ENCODE measurements around the gene HMG20A. TPM values are rescaled to one million over a fixed set of nuclear protein-coding genes. Genes with fewer than 3 reads are reported as not detected.
"Not testable (repeated sequence)": the region's sequence is repeated elsewhere in the genome, so short reads cannot be mapped to it uniquely, and the experiment has no call there.

The HMG20A gene
- total and polyA plus RNA-seq, 9 of the 15 experiments (the other 6 are each of a cell fraction or from before 2014, with no cell fraction given) = 25.0 to 68.1 (median 38.9) TPM

DNA sequence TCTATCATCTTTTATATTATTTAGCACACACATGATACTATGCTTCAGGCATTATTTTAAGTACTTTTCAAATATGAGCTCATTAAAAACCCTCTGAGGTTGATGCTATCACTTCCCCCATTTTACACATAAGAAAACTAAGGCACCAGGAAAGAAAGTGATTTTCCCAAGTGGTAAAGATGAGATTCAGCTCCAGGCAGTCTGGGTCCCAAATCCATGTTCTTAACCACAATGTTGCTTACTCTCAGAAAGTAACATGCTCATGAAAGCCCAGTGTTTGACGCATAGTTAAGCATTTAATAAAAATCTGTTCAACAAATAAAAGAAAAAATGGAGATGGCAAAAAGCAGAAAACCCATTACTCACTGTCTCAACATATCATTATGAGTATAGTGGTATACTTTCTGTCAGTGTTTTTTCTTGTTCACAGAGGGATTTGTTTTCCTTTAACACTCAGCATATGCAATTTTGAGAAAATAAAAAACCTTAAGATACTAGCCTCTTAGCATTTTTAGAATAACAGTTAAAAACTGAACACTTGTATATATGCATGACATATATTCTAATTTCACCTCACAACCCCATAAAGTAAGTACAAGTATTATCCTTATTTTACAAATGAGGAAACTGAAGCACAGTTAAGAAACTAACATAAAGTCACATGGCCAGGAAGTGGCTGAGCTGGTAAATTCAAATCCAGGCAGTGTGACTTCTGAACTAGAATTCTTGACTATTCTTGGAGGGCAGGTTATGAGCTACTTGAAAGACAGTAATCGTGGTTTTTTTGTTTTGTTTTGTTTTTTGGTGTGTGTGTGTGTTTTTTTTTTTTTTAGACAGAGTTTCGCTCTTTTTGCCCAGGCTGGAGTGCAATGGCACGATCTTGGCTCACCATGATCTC lies 11.2 kb upstream of the HMG20A start:
- in situ Hi-C loops (cut with MboI) = no loop called here
- Histone ChIP-seq H4K20me1 (replicated peaks; ENCODE audit: control insufficient read depth, insufficient read depth, low read length) (0 out of 2 replicates have a peak, but pooled peaks cover 3% of the 10 kb centered on the region), H3K9ac (ENCODE audit: insufficient read depth in 1 of 2, low read depth in 2 of 2, low read length in 2 of 2) (no peak overlapping the region), H3K36me3 (ENCODE audit: control insufficient read depth, insufficient read depth, low read length) (no peaks in the 10 kb centered on the region), H3K4me2 (ENCODE audit: insufficient read depth, low read length) (no peak overlapping the region), H3K9me1 (ENCODE audit: control insufficient read depth, insufficient read depth, low read length) (no peaks in the 10 kb centered on the region), H2AFZ (ENCODE audit: low read depth, low read length) (no peak overlapping the region), H3K27me3 (ENCODE audit: control insufficient read depth in 2 of 2, insufficient read depth in 2 of 2, low read length in 2 of 2) (no peaks in the 10 kb centered on the region), H3K4me1 (replicated peaks in 1 of 2; ENCODE audit: control insufficient read depth in 2 of 2, insufficient read depth in 2 of 2, low read length in 2 of 2) (peaks cover 8 to 20% of the 10 kb centered on the region in 2 experiments), H3K4me3 (no peak overlapping the region), H3K79me2 (ENCODE audit: control insufficient read depth, insufficient read depth, low read length) (peaks cover 78% of the 10 kb centered on the region), H3K27ac (ENCODE audit: extremely low read depth, low read depth, low read length) (no peak overlapping the region), H3K9me3 (replicated peaks; ENCODE audit: control insufficient read depth, insufficient read depth, low read depth, low read length) (no peaks in the 10 kb centered on the region)
- POLR2A ChIA-PET = interaction anchor here (0.7 kb wide), 1 partner anchor 15 kb away, joined by 3 read pairs; no protein-coding TSS in a partner anchor
- WGBS (ENCODE audit: insufficient coverage, low coverage, missing lambda C conversion rate) = 73% methylated on average over 4 of the region's 4 CpGs
- no TSS peak for BruUV-seq (replicated peaks)
- no peak for DNase-seq (ENCODE audit: extremely low read depth in 1 of 4, low spot score in 3 of 4)
- intact Hi-C loops (cut with micrococcal nuclease) = no loop called here
- TF ChIP-seq, protein P1, sequence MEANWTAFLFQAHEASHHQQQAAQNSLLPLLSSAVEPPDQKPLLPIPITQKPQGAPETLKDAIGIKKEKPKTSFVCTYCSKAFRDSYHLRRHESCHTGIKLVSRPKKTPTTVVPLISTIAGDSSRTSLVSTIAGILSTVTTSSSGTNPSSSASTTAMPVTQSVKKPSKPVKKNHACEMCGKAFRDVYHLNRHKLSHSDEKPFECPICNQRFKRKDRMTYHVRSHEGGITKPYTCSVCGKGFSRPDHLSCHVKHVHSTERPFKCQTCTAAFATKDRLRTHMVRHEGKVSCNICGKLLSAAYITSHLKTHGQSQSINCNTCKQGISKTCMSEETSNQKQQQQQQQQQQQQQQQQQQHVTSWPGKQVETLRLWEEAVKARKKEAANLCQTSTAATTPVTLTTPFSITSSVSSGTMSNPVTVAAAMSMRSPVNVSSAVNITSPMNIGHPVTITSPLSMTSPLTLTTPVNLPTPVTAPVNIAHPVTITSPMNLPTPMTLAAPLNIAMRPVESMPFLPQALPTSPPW (CRISPR knock-in tag; IDR thresholded peaks at IDR 0.05) = no peak
- TF ChIP-seq RAD51 (IDR thresholded peaks at IDR 0.05; ENCODE audit: borderline replicate concordance, low read depth) = peak; percentile 19; the same call in 1 of the 2 replicates
- ATAC-seq = no peak
- CTCF ChIA-PET (ENCODE audit: low intra/inter-chr PET ratio) = interaction anchor here (0.5 kb wide), 1 partner anchor 44 kb away, joined by 3 read pairs; no protein-coding TSS in a partner anchor
- no peak for FAIRE-seq

DNA sequence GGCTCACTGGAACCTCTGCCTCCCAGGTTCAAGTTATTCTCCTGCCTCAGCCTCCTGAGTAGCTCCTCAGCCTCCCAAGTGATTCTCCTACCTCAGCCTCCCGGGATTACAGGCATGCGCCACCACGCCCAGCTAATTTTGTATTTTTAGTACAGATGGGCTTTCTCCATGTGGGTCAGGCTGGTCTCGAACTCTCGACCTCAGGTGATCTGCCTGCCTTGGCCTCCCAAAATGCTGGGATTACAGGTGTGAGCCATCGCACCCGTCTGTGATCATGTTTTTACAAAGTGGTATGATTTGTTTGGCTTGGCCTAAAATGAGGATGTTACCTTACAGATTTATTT lies 10.6 kb upstream of the HMG20A start:
- FAIRE-seq; H3K27me3 ChIP-seq (ENCODE audit: control insufficient read depth in 2 of 2, insufficient read depth in 2 of 2, low read length in 2 of 2); H3K4me3 ChIP-seq; H4K20me1 ChIP-seq (replicated peaks; ENCODE audit: control insufficient read depth, insufficient read depth, low read length); H3K9ac ChIP-seq (ENCODE audit: insufficient read depth in 1 of 2, low read depth in 2 of 2, low read length in 2 of 2); H3K27ac ChIP-seq (ENCODE audit: extremely low read depth, low read depth, low read length); in situ Hi-C loops (cut with MboI); CTCF ChIA-PET (ENCODE audit: low intra/inter-chr PET ratio); intact Hi-C loops (cut with micrococcal nuclease); H3K9me1 ChIP-seq (ENCODE audit: control insufficient read depth, insufficient read depth, low read length); H3K36me3 ChIP-seq (ENCODE audit: control insufficient read depth, insufficient read depth, low read length); ATAC-seq; DNase-seq (ENCODE audit: extremely low read depth in 1 of 4, low spot score in 3 of 4); H3K4me2 ChIP-seq (ENCODE audit: insufficient read depth, low read length); H3K9me3 ChIP-seq (replicated peaks; ENCODE audit: control insufficient read depth, insufficient read depth, low read depth, low read length); H2AFZ ChIP-seq (ENCODE audit: low read depth, low read length); BruUV-seq (replicated peaks): not testable (repeated sequence)
- POLR2A ChIA-PET = interaction anchor here (0.6 kb wide), 1 partner anchor 75 kb away, joined by 3 read pairs; no protein-coding TSS in a partner anchor
- Histone ChIP-seq H3K4me1 (replicated peaks in 1 of 2; ENCODE audit: control insufficient read depth in 2 of 2, insufficient read depth in 2 of 2, low read length in 2 of 2) (peaks cover 9 to 26% of the 10 kb centered on the region in 2 experiments), H3K79me2 (ENCODE audit: control insufficient read depth, insufficient read depth, low read length) (peaks cover 80% of the 10 kb centered on the region)
- 89% methylated on average over 5 of the region's 7 CpGs for WGBS (ENCODE audit: insufficient coverage, low coverage, missing lambda C conversion rate)
